T47D (cell line): ENCODE measurements around the gene AATK.

Source experiments
- DNase-seq, 2 experiments: peaks; one replicate each; pipeline versions ENCODE4 v3.0.0 to v3.0.0-alpha.2; 2011 to 2012; ENCODE audit warnings: low read depth in 1 of 2, low spot score in 1 of 2
- JUND ChIP-seq: IDR thresholded peaks from 2 replicates; pipeline ENCODE4 v1.6.1; 2012; ENCODE audit warnings: low read depth
- in situ Hi-C: cut with HindIII; loops from 2 replicates; pipeline ENCODE4 v1.10.0; 2016; ENCODE audit warnings: low sequenced_read_pairs, low pct_unique_long_range_greater_than_20kb

AATK gene

DNA sequence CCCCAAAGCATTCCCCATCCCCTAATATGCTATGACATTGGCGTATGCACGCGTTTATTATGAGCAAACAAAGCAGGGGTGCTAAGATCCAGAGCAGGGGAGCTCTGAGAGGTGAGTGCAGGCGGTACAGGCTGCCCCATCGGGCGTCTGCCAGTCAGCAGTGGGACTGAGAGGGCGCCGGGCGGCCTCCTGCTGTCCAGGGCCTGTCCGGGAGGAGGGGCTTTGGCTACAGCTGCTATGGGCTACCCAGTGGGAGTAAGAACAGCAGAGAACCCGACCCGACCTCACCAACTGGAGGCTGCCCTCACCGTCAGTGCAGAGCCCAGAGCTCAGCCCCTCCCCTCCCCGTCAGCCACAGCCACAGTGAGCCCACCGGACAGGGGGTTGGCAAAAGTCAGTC lies 18.5 kb upstream of the AATK start:
- TF ChIP-seq JUND: no peak
- in situ Hi-C loops: no loop called here
- no peak for DNase-seq

DNA sequence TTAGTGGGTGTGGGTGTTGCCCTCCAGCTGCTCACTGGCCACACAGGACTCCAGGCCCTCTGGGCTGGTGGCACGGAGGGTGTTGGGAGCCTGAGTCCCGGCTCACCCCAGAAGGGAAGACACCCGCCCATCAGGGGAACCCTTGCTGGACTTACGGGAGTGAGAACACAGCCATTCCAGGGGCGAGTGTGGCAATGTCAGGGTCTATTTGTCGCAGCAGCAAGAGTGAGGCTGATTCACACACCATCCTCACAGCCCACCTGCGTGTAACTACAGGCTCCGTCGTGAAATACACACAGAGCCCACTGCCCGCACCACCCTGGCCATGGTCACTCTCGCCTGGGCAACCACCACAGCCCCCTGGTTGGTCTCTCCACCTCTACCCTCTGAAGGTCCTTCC lies 17.8 kb upstream of the AATK start:
- TF ChIP-seq JUND: no peak
- in situ Hi-C loops: no loop called here
- DNase-seq: no peak

DNA sequence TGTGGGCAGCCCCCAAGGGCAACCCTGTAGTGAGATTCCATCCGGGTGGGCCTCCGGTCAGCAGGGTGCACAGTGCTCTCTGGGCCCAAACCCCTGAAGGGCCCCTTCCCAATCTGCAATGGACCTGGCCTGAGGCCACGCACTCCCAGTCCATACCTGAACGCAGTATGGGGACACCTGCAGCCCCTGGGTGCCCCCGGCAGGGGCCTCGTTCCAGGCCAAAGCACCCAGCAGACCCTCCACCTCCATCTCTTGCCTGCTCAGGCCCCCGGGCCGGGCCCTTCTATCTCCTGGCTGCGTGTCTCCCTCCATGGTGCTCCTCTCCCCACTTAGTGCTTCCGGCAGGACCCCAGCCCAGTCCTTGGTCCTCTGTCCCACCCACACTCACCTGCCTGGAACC lies 17.3 kb upstream of the AATK start:
- no peak for TF ChIP-seq JUND
- no peak for DNase-seq
- in situ Hi-C loops: no loop called here

DNA sequence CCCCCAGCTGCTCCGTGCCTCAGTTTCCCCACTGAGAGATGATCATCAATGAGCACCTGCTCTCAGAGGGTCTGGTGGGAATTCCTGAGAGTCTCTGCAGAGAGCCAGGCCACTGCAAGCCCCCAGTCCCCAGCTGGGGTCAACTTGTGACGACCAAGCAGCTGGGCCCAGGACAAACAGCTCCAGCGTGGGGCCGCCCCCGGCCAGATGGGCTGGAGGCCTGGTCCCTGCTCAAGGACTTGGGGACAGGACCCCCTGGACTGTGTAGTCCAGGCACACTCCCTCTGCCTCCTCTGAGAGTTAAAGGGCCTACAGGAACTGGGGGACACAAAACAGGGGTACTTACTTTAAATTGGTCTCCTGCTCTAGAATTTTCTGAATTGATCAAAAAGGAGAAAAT lies 16.6 kb upstream of the AATK start:
- no peak for DNase-seq
- in situ Hi-C loops: no loop called here
- TF ChIP-seq JUND: no peak

DNA sequence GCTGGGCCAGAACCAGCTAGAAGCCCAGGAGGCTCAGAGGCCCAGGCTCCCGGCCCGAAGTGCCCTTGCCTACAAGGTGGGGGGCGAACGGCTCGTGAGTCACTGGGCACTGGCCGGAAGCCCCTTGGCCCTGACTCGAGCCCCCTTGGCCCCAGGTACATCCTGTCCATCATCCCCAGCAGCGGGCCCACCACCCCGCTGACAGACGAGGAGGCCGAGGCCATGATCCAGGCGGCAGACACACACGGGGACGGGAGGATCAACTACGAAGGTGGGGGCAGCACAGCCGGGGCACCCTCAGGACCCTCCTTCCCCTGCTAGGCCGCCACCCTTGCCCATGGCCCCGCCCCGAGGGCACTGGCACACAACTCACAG lies 15.8 kb upstream of the AATK start:
- no peak for TF ChIP-seq JUND

DNA sequence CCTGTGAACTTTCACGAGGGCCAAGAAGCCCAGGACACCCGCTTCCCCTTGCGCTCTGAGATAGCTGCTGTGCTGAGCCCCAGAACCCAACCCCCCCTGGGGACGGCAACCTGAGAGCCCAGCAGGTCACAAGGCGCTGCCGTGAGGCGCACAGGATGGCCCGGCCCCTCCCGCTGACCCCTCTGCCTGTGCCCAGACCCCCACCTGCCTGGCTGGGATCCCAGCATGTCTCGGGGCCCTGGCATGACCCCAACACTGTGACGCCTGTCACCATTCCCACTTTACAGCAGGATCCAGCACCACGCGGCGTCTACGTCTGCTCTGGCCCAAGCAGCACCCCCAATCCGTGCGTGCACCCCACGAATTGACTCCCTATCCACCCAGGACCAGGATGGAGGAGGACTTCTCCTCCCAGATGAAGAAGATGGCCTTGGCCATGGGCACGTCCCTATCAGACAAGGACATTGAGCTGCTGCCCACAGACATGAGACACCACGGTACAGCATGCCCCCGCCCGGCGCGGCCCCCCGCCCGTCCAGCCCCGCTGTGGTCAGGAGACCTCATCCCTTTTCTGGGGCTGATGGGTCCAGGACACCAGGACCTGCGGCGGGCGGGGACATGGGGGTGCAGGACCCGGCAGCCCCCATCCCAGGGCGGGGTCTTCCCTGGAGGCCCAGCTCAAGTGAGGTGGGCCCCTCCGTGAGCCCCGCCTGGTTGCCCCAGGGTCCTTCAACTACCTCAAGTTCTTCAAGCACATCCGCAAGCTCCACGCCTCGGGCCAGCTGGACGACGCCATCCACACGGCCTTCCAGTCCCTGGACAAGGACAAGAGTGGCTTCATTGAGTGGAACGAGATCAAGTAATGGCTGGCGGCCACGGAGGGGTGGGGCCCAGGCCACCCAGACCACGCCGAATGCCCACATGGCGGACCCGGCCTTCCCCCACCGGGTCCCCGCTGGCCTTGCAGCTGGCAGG lies 15.1 kb upstream of the AATK start:
- in situ Hi-C loops: no loop called here
- no peak for DNase-seq

More for the DNA sequence above, 15.8 kb upstream of the AATK start:
- in situ Hi-C loops: no loop called here
- no peak for DNase-seq

DNA sequence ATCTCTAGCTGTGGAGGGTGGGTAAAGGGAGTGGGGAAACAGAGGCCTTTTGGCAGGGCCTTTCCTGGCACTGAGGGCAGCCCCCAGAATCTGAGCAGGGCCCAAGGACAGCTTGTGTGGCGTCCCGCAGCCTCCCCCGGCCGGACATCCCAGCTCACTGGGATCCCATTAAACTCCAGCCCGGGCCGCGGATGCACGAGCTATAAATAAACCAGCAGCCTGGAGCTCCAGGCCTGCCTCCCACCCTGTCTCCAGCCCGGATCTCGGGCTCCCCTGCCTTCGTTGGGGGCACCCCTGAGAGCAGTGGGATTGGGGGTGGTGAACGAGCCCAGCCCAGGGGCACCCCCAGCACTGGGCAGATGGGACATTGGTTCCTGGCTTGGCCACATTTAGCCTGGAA lies 13.8 kb upstream of the AATK start:
- no peak for DNase-seq
- no peak for TF ChIP-seq JUND
- in situ Hi-C loops: no loop called here

More for the DNA sequence above, 15.1 kb upstream of the AATK start:
- TF ChIP-seq JUND: no peak

DNA sequence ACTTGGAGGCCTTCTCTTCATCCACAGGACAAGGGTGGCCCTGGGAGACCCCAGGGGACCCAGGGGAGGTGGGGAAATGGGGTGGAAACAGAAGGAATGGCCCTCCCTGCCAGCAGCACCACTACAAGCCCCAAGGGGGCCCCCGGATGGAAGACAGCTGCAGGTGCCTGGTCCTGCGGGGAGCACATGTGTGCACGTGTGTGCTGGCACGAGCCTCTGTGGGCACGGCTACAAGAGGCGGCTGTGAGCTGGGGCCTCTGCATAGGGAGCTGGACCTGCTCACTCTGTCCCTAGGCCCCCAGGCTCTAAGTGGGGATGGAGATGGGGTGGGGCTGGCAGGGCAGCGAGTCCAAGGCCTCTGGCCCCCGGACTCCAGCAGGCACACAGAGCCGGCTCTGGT lies 13.2 kb upstream of the AATK start:
- no peak for TF ChIP-seq JUND
- DNase-seq: no peak
- in situ Hi-C loops: no loop called here

DNA sequence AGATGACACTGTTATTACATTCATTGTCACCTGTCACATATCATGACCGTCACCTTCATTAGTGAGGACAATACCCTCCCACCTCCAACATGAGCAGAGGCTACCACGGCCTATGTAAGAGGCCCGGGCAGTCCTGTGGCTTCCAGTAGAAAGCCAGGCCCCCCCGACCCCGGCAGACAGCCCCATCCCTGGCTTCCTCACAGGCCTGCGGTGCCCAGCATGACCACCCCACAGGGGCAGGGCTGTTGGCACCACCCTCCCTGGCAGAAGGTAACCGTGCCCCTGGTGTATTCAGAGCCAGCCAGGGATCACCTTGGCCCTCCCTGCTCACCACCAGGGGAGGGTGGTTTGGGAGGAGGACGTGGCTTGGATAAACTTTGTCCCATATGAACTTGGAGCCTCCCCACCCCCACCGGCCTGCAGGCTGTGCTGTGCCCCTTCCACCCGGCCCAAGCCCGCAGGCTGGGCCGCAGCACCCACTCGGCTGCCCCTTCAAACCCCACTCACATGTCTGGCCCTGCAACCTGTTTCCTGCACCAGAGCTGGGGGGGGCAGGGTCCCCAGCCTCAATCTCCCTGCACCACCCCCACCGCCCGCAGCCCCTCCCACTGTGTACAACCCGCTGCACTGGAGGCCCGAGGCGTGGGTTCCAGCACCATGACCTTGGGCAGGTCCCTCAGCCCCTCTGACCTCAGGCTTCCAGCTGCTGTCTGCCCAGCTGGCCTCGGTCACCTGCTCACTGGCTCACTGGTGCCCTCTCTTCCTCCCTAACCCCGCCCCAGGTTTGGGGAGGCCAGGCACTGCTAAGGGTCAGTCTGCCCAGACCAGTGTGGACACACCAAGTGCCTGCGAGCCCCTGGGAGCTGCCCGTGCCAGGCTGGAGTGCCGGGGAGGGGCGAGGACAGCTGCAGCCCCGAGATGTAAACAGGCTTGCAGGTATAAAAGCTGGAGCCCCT lies 12.4 kb upstream of the AATK start:
- TF ChIP-seq JUND: no peak
- in situ Hi-C loops: no loop called here
- DNase-seq: no peak

DNA sequence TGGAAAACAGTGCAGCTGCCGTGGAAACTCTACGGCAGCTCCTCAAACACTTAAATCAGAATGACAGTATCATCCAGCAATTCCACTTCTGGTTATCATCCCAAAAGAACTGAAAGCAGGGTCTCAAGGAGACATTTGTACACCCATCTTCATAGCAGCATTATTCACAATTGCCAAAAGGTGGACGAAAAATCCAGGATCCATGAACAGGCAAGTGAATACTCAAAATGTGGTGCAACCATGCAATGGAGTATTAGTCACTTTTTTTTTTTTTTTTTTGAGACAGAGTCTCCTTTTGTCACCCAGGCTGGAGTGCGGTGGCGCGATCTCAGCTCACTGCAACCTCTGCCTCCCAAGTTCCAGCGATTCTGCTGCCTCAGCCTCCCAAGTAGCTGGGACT lies 10.6 kb upstream of the AATK start:
- TF ChIP-seq JUND: no peak
- DNase-seq: no peak
- in situ Hi-C loops: no loop called here

DNA sequence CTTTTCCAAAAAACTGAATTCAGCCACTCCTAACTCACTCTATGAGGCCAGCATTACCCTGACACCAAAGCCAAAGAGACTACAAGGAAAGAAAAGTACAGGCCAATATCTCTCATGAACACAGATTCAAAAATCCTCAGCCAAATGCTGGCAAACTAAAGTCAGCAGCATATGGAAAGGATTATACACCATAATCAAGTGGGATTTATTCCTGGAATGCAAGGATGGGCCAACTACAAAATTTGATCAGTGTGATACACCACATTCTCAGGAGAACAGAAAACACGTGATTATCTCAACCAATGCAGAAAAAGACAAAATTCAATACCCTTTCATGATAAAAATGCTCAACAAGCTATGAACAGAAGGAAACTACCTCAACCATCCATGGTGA lies 7.7 kb upstream of the AATK start:
- in situ Hi-C loops: no loop called here
- TF ChIP-seq JUND: no peak
- DNase-seq: no peak

DNA sequence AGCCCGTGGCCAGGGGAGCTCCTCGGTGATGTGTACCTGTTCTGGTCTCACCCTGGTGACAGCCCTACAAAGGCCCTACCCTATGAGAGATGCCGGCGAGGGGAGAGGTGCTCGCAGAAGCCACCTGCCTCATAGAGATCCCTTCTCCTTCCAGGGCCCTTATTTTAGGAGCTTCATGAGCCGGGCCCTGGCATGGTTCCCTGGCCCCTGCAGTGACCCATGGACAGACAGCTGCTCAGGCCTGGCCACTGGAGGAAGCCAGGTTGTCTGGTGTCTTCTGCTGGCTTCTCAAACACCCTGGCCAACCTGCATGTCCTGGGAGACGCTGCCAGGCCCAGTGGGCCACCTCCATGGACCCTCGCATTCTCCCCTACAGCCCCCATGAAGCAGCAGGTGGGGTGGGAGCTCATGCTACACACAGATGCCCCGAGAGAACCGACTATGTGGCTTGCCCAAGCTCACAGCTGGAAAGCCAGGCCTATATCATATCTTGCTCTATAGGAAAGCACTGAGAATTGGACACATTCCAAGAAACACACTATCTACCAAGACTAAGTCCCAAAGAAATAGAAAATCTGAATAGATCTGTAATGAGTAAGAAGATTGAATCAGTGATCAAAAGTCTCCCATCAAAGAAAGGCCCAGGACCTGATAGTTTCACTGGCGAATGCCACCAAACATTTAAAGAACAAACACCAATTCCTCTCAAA lies 7.2 kb upstream of the AATK start:
- no peak for DNase-seq
- in situ Hi-C loops: no loop called here
- no peak for TF ChIP-seq JUND

DNA sequence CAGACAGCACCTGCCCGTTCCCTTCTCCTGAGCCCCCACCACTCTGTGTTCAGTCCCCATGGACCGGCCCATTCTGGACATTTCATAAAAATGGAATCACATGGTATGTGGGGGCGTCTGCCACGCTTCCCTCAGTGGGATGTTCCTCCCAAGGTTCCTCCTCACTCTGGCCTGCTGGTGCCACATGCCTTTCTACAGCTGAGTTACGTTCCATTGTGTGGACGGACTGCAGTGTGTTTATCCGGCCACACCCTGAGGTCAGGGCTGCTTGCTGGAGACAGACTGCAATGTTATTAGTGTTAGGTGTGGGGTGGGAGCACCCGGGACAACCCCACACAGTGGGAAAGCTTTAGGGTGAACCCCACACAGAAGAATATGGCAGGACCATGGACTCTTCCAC lies 5.9 kb upstream of the AATK start:
- no peak for DNase-seq
- in situ Hi-C loops: no loop called here
- no peak for TF ChIP-seq JUND
